CD14-positive monocyte (primary cell): ENCODE results near the gene P2RY14. TPM values are rescaled to one million over a fixed set of nuclear protein-coding genes. Genes with fewer than 3 reads are reported as not detected.

Experiments
- DNase-seq, 3 donors: peaks; one replicate each; pipeline ENCODE4 v3.0.0-alpha.2; 2011 to 2022
- H2AFZ ChIP-seq: 2 replicates; pipeline ENCODE4 v1.6.0; 2012; ENCODE audit warnings: mild to moderate bottlenecking, low read depth, low read length, inconsistent platforms; ENCODE audit not compliant: insufficient read depth, poor library complexity, severe bottlenecking
- H3K27ac ChIP-seq, 2 donors: 1 replicate in 1 of 2; 2 replicates in 1 of 2; pipeline ENCODE4 v1.5.1; 2012 to 2013; ENCODE audit warnings: low read length in 2 of 2, control low read depth in 1 of 2, inconsistent platforms in 1 of 2, low read depth in 1 of 2, mild to moderate bottlenecking in 1 of 2
- H3K27me3 ChIP-seq, 2 donors: one replicate each; pipeline versions ENCODE4 v1.6.0 to v1.6.1; 2011 to 2013; ENCODE audit warnings: low read length in 2 of 2; ENCODE audit not compliant: control insufficient read depth in 2 of 2, insufficient read depth in 2 of 2
- H3K36me3 ChIP-seq, 2 donors: replicated peaks in 1 of 2; 1 replicate in 1 of 2; 2 replicates in 1 of 2; pipeline versions ENCODE4 v1.5.1 to v1.6.1; 2012 to 2013; ENCODE audit warnings: low read length in 2 of 2, control low read depth in 1 of 2, inconsistent platforms in 1 of 2, mild to moderate bottlenecking in 1 of 2; ENCODE audit not compliant: insufficient read depth in 2 of 2, control insufficient read depth in 1 of 2
- H3K4me1 ChIP-seq, 2 donors: 1 replicate in 1 of 2; 2 replicates in 1 of 2; pipeline versions ENCODE4 v1.5.1 to v1.6.1; 2012 to 2013; ENCODE audit warnings: low read length in 2 of 2, control low read depth in 1 of 2, inconsistent platforms in 1 of 2, mild to moderate bottlenecking in 1 of 2, moderate library complexity in 1 of 2; ENCODE audit not compliant: insufficient read depth in 2 of 2, control insufficient read depth in 1 of 2
- H3K4me2 ChIP-seq: replicated peaks from 2 replicates; pipeline ENCODE3; 2012; ENCODE audit warnings: low read length, moderate library complexity, mild to moderate bottlenecking; ENCODE audit not compliant: poor library complexity, severe bottlenecking; ENCODE audit errors: extremely low read depth
- H3K4me3 ChIP-seq, 3 experiments: fragments of 200-600 bp in 1 of 3; sonication (generic) in 1 of 3; replicated peaks in 1 of 3; 1 replicate in 2 of 3; 2 replicates in 1 of 3; pipeline ENCODE4 v1.5.1; 2011 to 2013; ENCODE audit warnings: low read length in 3 of 3, mild to moderate bottlenecking in 3 of 3, control low read depth in 2 of 3, low read depth in 2 of 3, inconsistent platforms in 1 of 3, moderate library complexity in 1 of 3
- H3K79me2 ChIP-seq: 2 replicates; pipeline ENCODE4 v1.6.0; 2012; ENCODE audit warnings: mild to moderate bottlenecking, control low read depth, inconsistent platforms, low read length, moderate library complexity; ENCODE audit not compliant: insufficient read depth
- H3K9ac ChIP-seq: 2 replicates; pipeline ENCODE4 v1.6.0; 2017; ENCODE audit warnings: low read length, mild to moderate bottlenecking; ENCODE audit not compliant: insufficient read depth, poor library complexity, severe bottlenecking
- H3K9me3 ChIP-seq, 2 donors: replicated peaks in 1 of 2; 1 replicate in 1 of 2; 2 replicates in 1 of 2; pipeline versions ENCODE4 v1.5.1 to v1.6.1; 2012 to 2013; ENCODE audit warnings: low read length in 2 of 2, control low read depth in 1 of 2; ENCODE audit not compliant: control insufficient read depth in 1 of 2, insufficient read depth in 1 of 2
- H4K20me1 ChIP-seq: 2 replicates; pipeline ENCODE4 v1.6.0; 2012; ENCODE audit warnings: mild to moderate bottlenecking, low read length, control low read depth, moderate library complexity; ENCODE audit not compliant: insufficient read depth
- H3K27ac Mint-ChIP-seq, 7 donors: one replicate each; pipeline ENCODE4 v1.8.0; 2020; ENCODE audit warnings: mild to moderate bottlenecking in 7 of 7, mixed read lengths in 7 of 7, moderate library complexity in 6 of 7, inconsistent platforms in 2 of 7
- H3K27me3 Mint-ChIP-seq, 3 donors: one replicate each; pipeline ENCODE4 v1.8.0; 2021 to 2022; ENCODE audit warnings: low read depth in 3 of 3, mild to moderate bottlenecking in 3 of 3, mixed read lengths in 3 of 3, moderate library complexity in 3 of 3, inconsistent platforms in 1 of 3
- H3K36me3 Mint-ChIP-seq, 2 donors: one replicate each; pipeline ENCODE4 v1.8.0; 2020; ENCODE audit warnings: mixed read lengths in 2 of 2, inconsistent platforms in 1 of 2, mild to moderate bottlenecking in 1 of 2
- H3K4me1 Mint-ChIP-seq: one replicate; pipeline ENCODE4 v1.8.0; 2020; ENCODE audit warnings: mild to moderate bottlenecking, mixed read lengths
- H3K4me3 Mint-ChIP-seq, 2 donors: one replicate each; pipeline ENCODE4 v1.8.0; 2020; ENCODE audit warnings: mild to moderate bottlenecking in 2 of 2, mixed read lengths in 2 of 2, moderate library complexity in 1 of 2
- H3K9me3 Mint-ChIP-seq, 7 donors: one replicate each; pipeline ENCODE4 v1.8.0; 2020 to 2022; ENCODE audit warnings: mixed read lengths in 7 of 7, mild to moderate bottlenecking in 6 of 7, moderate library complexity in 6 of 7, inconsistent platforms in 2 of 7
- CTCF ChIP-seq: fragments of 200-600 bp; IDR thresholded peaks from one replicate; pipeline ENCODE4 v1.8.0; 2022; ENCODE audit warnings: antibody characterized with exemption, mild to moderate bottlenecking
- whole genome bisulfite sequencing: methylation state at CpG from one replicate; pipeline ENCODE4 v1.1.5; 2013; ENCODE audit warnings: missing lambda C conversion rate; ENCODE audit not compliant: insufficient coverage; 5-methylcytosine and 5-hydroxymethylcytosine counted together
- intact Hi-C, 2 donors: fragments of 100-400 bp; cut with micrococcal nuclease; formaldehyde crosslinking; loops; one replicate each; pipeline versions ENCODE4 v1.15.0 to v1.15.1; 2023
- polyA plus RNA-seq, 3 donors: library from polyadenylated mRNA; depleted of rRNA in 1 of 3; unstranded in 2 of 3; stranded (reverse) in 1 of 3; fragments of 300-500 nt in 2 of 3; fragments of >200 nt in 1 of 3; fragmentation: Illumina TruSeq in 2 of 3; gene quantifications; 1 replicate in 2 of 3; 2 replicates in 1 of 3; pipeline ENCODE4 v1.2.3, GENCODE V29; 2012 to 2021

The P2RY14 gene
- polyA plus RNA-seq, 3 donors, result 0.20 to 0.67 (median 0.50) TPM

- no peak for DNase-seq
- H3K4me3 ChIP-seq, result no peak overlapping the region
- 100% methylated on average over 4 of the region's 5 CpGs for WGBS
- peaks cover 9 to 11% of the 10 kb centered on the region in 2 donors for H3K4me1 ChIP-seq
- Mint-ChIP-seq H3K9me3 (no peaks in the 10 kb centered on the region), H3K4me3 (no peak overlapping the region), H3K27me3 (no peaks in the 10 kb centered on the region), H3K4me1 (peaks cover 21% of the 10 kb centered on the region), H3K27ac (peak overlapping the region in 1 of 7 donors; percentile 20), H3K36me3 (no peaks in the 10 kb centered on the region)
- no peaks in the 10 kb centered on the region for H4K20me1 ChIP-seq
- no peak overlapping the region for H3K4me2 ChIP-seq
- no peak for TF ChIP-seq CTCF
- no peaks in the 10 kb centered on the region for H3K27me3 ChIP-seq
- no peaks in the 10 kb centered on the region for H3K79me2 ChIP-seq
- H2AFZ ChIP-seq, result no peak overlapping the region
- H3K36me3 ChIP-seq, result no peaks in the 10 kb centered on the region
- no peak overlapping the region for H3K27ac ChIP-seq
- no peak overlapping the region for H3K9ac ChIP-seq
- no peaks in the 10 kb centered on the region for H3K9me3 ChIP-seq
- intact Hi-C loops, result no loop called here
Measured at GRCh38 chr3:151213881-151214280, 64.5 kb downstream of the P2RY14 start.

- intact Hi-C loops, result no loop called here
- Histone ChIP-seq H3K9me3 (no peaks in the 10 kb centered on the region), H3K79me2 (no peaks in the 10 kb centered on the region), H3K4me2 (no peak overlapping the region), H3K4me3 (no peak overlapping the region), H3K9ac (no peak overlapping the region), H3K4me1 (peaks cover 9 to 11% of the 10 kb centered on the region in 2 donors), H3K36me3 (no peaks in the 10 kb centered on the region), H2AFZ (no peak overlapping the region), H3K27ac (no peak overlapping the region), H4K20me1 (no peaks in the 10 kb centered on the region), H3K27me3 (no peaks in the 10 kb centered on the region)
- Mint-ChIP-seq H3K4me1 (peaks cover 21% of the 10 kb centered on the region), H3K4me3 (no peak overlapping the region), H3K27me3 (no peaks in the 10 kb centered on the region), H3K27ac (no peak overlapping the region), H3K9me3 (no peaks in the 10 kb centered on the region), H3K36me3 (no peaks in the 10 kb centered on the region)
- WGBS, result 0% methylated on average over 1 of the region's 4 CpGs
- no peak for TF ChIP-seq CTCF
- no peak for DNase-seq
Measured at GRCh38 chr3:151213151-151213550, 65.2 kb downstream of the P2RY14 start.
